GM12872 (cell line): Measurements from ENCODE around the gene SCO1.

ENCODE experiments used
- TF ChIP-seq, protein P1 (sequence below): IDR thresholded peaks from 3 replicates; pipeline ENCODE4 v1.5.1; 2011; ENCODE audit warnings: low read depth, mild to moderate bottlenecking, low read length, moderate library complexity; ENCODE audit not compliant: insufficient read depth

The SCO1 gene

DNA sequence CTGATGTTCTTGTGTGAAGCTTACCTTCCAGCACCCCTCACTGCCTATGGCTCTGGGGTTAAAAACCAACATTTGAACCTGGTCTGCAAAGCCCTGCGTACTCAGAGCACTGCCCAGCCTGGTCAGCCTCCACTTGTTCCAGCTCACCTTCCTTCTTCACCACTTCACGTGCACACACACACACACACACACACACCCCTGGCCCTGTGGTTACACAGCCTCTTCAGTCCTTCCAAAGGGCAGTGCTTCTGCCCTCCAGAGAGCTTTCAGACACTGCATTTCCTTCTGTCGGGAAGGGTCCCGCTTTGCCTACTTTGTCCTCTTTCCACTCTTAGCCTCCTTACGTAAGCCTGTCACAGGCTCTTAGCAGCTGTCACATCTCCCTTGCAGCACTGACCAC, 42.1 kb upstream of the SCO1 start:
- TF ChIP-seq, protein P1, sequence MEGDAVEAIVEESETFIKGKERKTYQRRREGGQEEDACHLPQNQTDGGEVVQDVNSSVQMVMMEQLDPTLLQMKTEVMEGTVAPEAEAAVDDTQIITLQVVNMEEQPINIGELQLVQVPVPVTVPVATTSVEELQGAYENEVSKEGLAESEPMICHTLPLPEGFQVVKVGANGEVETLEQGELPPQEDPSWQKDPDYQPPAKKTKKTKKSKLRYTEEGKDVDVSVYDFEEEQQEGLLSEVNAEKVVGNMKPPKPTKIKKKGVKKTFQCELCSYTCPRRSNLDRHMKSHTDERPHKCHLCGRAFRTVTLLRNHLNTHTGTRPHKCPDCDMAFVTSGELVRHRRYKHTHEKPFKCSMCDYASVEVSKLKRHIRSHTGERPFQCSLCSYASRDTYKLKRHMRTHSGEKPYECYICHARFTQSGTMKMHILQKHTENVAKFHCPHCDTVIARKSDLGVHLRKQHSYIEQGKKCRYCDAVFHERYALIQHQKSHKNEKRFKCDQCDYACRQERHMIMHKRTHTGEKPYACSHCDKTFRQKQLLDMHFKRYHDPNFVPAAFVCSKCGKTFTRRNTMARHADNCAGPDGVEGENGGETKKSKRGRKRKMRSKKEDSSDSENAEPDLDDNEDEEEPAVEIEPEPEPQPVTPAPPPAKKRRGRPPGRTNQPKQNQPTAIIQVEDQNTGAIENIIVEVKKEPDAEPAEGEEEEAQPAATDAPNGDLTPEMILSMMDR = no peak

DNA sequence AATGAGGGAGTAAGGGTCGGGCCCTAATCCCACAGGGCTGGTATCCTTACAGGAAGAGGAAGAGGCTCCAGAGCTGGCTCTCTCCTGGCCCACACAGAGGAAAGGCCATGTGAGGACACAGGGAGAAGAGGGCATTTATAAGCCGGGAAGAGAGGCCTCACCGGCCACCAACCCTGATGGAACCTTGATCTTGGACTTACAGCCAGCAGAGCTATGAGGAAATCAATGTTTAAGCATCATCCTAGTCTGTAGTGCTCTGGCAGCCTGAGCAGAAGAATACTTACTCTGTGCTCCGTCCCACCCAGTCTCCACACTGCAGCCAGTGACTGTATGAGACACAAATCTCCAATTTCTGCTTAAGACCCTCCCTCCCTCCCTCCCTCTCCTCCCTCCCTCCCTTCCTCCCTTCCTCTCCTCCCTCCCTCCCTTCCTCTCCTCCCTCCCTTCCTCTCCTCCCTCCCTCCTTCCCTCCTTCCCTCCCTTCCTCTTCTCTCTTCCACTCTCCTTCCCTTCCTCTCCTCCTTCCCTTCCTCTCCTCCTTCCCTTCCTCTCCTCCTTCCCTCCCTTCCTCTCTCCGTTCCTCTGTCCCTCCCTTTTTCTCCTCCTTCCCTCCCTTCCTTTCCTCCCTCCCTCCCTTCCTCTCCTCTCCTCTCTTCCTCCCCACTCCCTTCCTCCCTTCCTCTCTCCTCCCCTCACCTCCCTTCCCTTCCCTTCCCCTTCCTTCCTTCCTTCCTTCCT, 41.4 kb upstream of the SCO1 start:
- TF ChIP-seq, protein P1 = no peak

DNA sequence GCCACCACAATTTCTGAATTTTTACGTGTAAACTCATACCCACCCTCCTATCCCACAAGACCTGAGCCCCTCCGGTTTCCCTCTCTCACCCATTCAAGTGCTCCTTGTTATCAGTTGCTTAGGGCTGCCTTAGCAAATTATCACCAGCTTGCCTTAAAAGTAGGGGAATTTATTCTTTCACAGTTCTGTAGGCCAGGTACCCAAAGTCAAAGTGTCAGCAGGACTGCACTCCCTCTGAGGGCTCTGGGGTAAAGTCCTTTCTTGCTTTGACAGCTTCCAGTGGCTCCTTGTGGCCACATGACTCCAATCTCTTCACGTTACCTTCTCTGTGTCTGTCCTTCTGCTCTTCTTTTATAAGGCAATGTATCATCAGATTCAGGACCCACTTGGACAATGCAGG, 40.4 kb upstream of the SCO1 start:
- TF ChIP-seq, protein P1 = no peak

DNA sequence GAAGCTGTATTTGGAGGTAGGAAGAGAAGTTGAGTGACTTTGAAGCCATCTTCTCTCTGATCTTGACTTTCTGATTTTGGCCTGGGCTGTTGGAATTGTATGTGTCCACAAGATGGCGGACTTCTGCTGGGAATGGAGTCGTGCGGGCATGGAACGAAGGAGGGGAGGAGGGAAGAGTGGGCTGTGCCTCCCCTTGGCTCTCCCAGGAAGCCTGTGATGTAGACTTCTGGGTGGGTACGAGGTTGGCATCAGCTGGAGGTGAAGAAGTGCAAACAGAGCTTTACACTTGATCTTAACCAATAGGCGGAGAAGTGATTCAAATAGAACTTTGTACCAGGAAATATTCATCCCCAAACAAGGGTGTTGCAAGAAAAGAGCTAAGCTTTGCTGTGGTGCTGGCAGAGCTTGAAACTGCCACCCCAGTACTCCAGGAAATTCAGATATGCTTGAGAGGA, 39.9 kb upstream of the SCO1 start:
- TF ChIP-seq, protein P1 = peak; percentile 67

DNA sequence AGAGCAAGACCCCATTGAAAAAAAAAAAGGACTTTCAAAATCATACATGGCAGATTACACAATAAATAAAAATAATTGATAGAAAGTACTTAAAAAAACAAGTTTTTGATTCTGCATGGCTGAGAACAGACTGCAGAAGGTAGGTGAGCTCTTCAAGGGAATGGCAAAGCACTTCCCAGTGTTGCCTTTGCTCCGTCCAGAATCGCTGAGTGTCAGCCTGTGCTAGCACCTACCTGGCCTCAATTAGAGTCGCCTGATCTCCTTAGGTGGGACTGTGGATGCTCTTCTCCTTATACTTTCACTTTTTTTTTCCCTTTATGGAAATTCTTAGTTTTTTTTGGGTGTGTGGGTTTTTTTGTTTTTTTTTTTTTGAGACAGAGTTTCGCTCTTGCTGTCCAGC, 38.5 kb upstream of the SCO1 start:
- TF ChIP-seq, protein P1 = no peak

DNA sequence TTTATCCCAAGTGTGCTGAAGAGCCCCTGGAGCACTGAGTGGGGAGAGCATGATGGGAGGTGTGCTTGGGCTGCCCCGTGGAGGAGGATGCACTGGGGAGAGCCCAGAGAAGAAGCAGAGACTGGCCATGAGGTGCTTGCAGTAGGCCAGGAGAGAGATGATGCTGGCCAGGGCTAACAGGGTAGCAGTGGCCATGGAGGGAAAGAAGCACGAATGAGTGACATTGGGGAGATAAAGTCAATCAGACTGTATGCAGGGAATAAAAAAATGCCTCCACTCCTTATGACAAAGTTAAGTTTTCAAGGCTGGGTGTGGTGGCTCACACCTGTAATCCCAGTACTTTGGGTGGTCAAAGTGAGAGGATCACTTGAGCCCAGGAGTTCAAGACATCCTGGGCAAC, 37.9 kb upstream of the SCO1 start:
- TF ChIP-seq, protein P1 = no peak

DNA sequence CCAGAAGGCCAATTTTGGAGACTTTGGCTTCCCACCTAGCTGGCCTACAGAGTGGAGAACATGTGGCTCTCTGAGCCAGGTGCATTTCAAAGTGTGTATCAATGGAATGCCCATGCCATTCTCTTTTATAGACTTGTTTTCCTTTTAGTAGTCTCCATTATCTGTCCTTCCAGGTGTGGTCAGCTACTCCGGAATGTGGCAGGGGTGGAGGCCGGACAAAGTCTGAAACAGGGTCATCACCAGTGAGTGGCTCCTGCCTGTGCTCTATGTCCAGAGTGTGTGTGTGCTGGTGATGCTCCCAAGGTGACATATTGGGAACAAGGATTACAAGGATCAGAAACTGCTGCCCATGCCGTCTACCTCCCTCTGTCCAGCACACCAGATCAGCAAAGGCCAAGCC, 36.3 kb upstream of the SCO1 start:
- TF ChIP-seq, protein P1 = no peak
